Stimulated activated CD4-positive, alpha-beta T cell treated with anti-CD3 and anti-CD28 coated beads, TNF-alpha, amount 100 ng/mL, for 24 hours (primary cell): ENCODE results near the gene MACROH2A1.
"Not testable (repeated sequence)": the region's sequence is repeated elsewhere in the genome, so short reads cannot be mapped to it uniquely, and the experiment has no call there.

Experiments used
- DNase-seq, 3 experiments: peaks; one replicate each; pipeline ENCODE4 v3.0.0-alpha.2; 2020; ENCODE audit warnings: low read depth in 3 of 3

MACROH2A1 gene

GRCh38 chr5:135377751-135378680 lies 21.0 kb downstream of the MACROH2A1 start:
- DNase-seq, result no peak

GRCh38 chr5:135376961-135377624 lies 21.9 kb downstream of the MACROH2A1 start:
- peak in 1 of 3 experiments; percentile 22 for DNase-seq

GRCh38 chr5:135375040-135375793 lies 23.8 kb downstream of the MACROH2A1 start:
- DNase-seq, result no peak

GRCh38 chr5:135373736-135374515 lies 25.1 kb downstream of the MACROH2A1 start:
- DNase-seq, result no peak

- DNase-seq, result no peak
Observed at GRCh38 chr5:135372654-135373381, 26.2 kb downstream of the MACROH2A1 start.

GRCh38 chr5:135371622-135372232 lies 27.3 kb downstream of the MACROH2A1 start:
- DNase-seq, result no peak

- no peak for DNase-seq
Observed at GRCh38 chr5:135369952-135370351, 29.1 kb downstream of the MACROH2A1 start.

GRCh38 chr5:135367554-135367953 lies 31.5 kb downstream of the MACROH2A1 start:
- DNase-seq, result no peak

- no peak for DNase-seq
Observed at GRCh38 chr5:135367076-135367475, 32.0 kb downstream of the MACROH2A1 start.

- no peak for DNase-seq
Observed at GRCh38 chr5:135365281-135365680, 33.8 kb downstream of the MACROH2A1 start.

GRCh38 chr5:135364421-135365262 lies 34.4 kb downstream of the MACROH2A1 start:
- DNase-seq, result no peak

- DNase-seq, result not testable (repeated sequence)
Observed at GRCh38 chr5:135363342-135363741, 35.7 kb downstream of the MACROH2A1 start.

GRCh38 chr5:135362102-135362501 lies 36.9 kb downstream of the MACROH2A1 start:
- no peak for DNase-seq

- DNase-seq, result no peak
Observed at GRCh38 chr5:135360278-135361274, 38.5 kb downstream of the MACROH2A1 start.

- DNase-seq, result no peak
Observed at GRCh38 chr5:135359374-135360165, 39.5 kb downstream of the MACROH2A1 start.

- DNase-seq, result no peak
Observed at GRCh38 chr5:135357685-135358084, 41.3 kb downstream of the MACROH2A1 start.
